Islet precursor cell (in vitro differentiated cells): ENCODE data around the gene BACH2.

Experiments used
- DNase-seq: peaks from one replicate; pipeline ENCODE4 v3.0.0-alpha.2; 2018

The BACH2 gene

DNA sequence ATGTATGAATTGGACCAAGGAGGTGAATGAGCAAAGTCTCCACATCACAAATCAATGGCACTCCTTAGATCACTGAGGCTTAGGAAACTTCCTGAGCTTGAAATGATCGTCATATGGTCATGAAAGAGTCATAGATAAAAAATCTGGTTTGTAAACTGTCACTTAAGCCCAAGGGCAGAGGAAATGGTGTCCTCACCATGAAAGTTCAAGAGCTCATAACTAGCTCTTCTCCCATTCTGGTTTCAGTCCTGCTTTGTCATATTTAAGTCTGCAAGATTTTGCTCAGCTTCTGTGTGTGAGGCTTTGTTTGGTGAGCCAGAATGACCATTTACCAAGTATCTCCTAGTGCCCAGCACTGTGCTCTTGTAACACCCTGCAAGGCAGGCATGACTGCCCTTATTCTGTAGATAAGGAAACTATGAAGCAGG, 341.9 kb downstream of the BACH2 start:
- DNase-seq, result no peak

- no peak for DNase-seq
Observed at GRCh38 chr6:89952686-89953085, 344.0 kb downstream of the BACH2 start.

DNA sequence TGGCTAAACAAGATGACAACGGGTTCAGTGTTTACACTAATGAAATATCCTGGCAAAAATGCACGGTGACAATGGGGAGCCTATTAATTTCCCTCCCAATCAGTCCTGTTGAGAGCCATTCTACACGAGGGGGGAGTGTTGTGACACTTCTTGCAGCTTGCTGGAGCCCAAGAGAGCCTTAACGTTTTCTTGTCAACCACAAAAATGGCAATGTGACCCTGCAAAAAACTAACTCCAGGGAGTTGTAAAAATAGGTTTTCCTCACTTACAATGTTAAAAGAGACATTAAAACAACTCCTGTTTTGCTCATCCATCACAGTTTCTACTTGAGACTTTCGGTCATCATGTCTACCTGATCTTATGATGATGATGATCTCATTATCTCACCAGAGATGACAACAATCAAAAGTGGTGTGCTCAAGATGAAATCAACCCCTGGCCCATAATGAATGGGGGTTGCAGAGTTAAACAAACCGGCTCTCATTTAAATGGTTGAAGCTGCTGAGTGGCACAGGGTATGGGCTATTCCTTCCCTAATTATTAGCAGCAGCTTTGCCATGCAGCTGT, 344.5 kb downstream of the BACH2 start:
- no peak for DNase-seq

- peak; percentile 60 for DNase-seq
Observed at GRCh38 chr6:89951574-89952104, 345.0 kb downstream of the BACH2 start.

GRCh38 chr6:89950879-89951391, 345.7 kb downstream of the BACH2 start:
- DNase-seq, result peak; percentile 62

DNA sequence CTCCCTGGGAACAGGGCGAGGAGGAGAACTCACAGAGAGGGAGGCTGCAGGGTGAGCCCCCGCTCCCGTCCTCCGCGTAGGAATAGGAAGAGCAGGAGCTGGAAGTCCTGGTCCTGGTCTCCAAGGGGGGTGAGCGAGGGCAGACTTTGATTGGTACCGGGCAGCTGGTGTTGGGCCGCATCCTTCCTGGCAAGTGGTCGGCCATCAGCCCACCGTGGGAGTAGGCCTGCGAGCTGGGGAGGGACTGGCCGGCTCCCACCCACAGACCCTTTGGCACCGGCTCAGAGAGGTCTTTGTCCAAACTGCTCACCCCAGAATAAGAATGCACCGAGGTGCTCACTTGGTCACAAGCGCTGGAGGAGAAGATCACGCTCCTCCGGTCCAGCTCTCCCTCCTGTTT, 346.2 kb downstream of the BACH2 start:
- DNase-seq, result no peak

- DNase-seq, result peak; percentile 22
Observed at GRCh38 chr6:89948876-89949275, 347.8 kb downstream of the BACH2 start.

GRCh38 chr6:89944826-89945407, 351.7 kb downstream of the BACH2 start:
- DNase-seq, result no peak

DNA sequence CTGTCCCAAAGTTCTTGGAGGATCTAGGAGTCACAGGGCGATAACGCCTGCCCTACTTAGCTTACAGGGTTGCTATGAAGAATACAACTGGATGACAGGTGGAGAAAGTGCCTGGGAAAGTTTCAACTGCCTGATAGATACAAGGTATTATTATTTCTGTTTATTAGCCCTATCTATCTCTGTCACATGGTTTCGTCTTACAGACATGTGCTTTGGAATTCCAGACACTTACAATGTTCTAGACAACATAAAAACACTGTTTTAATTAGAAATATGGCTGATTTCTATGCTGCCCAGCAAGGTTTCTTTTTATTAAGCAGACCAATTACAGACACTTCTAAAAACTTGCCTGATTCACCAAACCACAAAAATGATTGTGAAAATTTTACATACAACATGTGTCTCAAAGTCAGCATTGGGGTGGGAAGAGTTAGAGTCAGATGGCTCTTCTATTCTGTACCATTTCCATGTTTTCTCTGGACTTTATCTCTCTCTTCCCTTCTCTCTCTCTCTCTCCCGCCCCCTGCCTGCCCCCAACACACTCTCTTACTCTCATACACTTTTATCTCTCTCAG, 352.4 kb downstream of the BACH2 start:
- DNase-seq, result no peak

DNA sequence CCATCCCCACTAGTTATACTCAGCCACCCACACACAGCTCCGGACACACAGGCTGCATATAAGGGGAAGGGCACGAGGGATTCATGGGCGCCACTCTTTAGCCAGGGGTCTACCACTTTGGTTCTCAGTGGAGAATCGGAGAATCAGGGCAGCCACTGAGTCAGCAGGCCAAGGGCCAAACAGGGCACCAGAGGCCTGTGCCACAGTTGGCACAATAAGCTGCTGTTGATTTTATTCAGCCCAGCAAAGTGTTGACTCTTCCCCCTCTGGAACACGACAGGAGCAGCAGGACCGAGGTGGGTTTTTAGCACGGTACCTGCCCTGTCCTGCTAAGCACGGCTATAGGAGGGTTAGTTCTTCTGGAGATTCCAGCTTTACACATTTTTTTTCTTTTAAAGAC, 354.0 kb downstream of the BACH2 start:
- DNase-seq, result no peak

DNA sequence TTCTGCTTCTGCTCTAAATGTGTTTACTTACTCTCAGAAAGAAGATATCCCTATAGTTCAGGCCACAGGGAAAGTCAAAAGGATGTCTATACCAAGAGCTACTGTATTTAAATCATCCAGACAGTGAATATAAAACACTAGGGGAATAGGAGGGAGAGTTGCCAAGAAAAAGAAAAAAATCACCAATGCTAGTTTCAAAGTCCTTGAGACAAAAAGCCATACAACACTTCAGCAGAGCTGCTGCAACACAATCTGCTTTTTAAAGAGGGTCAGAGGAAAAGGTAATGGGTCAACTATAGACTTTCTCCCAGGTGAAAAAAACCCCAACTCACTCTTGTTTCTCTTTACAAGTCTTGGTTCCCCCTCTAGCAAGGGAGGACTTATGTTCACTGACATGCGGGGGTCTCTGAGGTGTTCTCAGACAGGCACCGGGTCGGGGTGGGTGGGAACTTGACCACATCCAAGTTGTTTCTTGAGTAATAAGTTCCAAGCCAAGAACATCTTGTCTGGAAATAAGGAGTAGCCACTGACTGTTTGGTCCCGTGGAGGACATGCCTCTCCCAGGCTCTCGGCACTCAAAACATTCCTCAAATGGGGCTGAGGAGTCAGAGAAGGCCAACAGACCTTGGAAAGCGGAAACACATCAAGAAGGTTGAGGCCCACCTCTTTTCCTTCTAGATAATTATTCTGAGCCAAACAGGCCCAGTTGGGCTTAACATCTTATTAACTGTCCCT, 354.7 kb downstream of the BACH2 start:
- peak; percentile 40 for DNase-seq

GRCh38 chr6:89941031-89941762, 355.4 kb downstream of the BACH2 start:
- DNase-seq, result no peak

- DNase-seq, result peak; percentile 80
Observed at GRCh38 chr6:89940225-89941027, 356.2 kb downstream of the BACH2 start.

GRCh38 chr6:89939144-89939543, 357.5 kb downstream of the BACH2 start:
- DNase-seq, result peak; percentile 16

DNA sequence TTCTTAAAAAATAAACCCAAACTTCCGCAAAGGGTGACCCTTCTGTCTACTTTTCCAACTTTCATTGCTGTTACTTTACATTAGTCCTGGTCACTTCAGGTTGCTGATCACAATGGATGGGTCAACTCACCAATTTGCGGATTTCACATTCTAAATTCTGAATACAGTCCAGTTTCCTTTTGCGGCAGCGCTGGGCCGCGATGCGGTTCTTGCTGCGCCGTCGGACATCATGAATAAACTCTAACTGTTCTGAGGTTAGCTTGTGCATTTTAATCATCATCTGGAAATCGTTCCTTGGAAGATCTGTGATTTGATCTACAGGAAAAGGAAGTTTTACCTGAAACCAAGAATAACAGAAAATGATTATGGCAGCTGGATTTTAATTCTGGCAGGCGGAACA, 358.6 kb downstream of the BACH2 start:
- DNase-seq, result peak; percentile 12

DNA sequence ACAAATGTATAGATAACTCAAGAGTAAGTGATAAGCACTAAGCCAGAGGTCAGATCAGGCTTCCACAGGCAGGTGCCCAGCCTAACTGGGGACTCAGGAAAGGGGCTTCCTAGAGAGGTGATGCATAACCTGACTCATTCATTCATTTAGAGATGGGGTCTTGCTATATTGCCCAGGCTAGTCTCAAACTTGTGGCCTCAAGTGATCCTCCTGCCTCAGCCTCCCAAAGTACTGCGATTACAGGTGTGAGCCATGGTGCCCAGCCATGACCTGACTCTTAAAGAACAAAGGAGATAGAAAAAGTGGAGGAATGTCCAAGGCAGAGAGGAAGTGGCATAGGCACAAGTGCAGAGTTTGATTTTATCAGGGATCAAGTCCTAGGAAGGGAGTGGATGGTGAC, 360.5 kb downstream of the BACH2 start:
- DNase-seq, result peak; percentile 16

GRCh38 chr6:89934685-89935366, 361.8 kb downstream of the BACH2 start:
- peak; percentile 49 for DNase-seq

DNA sequence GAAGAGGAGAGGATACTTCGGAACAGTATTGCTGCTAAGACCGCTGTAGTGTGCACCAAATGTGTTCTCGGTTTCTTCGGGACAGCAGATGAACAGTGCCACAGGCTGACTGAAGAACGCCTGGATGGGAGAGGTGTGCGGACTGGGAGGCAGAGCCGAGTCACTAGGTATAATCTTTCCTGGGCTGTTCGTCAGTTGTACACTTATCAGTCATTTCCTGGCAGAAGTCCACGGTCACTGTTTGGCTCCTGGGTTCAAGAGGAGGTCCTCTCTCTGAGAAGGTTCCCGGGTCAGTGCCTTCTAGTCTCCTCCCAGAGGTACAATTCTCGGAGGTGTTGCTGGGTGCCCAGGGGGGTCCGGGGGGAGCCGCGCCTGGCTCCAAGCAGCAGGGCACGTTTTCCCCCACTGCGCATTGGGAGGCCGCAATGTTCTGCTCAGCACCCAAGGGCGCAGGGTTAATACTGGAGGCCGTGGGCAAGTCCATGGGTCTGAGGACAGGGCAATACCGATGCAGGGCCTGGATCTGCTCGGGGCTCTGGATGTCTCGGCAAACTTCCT, 364.3 kb downstream of the BACH2 start:
- DNase-seq, result peak; percentile 33

DNA sequence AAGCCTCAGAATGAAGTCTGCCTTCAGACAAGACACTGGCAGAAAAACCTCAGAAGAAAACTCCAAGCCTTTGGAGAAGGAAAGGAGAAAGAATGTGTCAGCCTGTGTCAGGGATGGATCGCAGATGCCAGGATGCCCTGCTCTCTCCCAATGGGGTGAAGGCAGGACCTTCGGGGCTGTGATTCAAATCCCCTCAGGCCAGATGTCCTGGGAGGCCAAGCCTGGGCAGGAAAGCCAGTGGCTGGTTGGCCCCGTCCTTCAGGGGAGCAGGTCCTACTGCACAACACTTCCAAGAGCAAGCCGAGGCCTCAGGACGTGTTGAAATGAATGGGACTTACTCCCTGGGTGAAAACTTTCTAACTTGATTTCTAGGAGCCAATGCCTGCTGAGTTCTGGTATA, 365.9 kb downstream of the BACH2 start:
- peak; percentile 66 for DNase-seq

GRCh38 chr6:89928604-89929003, 368.0 kb downstream of the BACH2 start:
- no peak for DNase-seq
